Measurements from ENCODE around the gene CCP110.

DNA sequence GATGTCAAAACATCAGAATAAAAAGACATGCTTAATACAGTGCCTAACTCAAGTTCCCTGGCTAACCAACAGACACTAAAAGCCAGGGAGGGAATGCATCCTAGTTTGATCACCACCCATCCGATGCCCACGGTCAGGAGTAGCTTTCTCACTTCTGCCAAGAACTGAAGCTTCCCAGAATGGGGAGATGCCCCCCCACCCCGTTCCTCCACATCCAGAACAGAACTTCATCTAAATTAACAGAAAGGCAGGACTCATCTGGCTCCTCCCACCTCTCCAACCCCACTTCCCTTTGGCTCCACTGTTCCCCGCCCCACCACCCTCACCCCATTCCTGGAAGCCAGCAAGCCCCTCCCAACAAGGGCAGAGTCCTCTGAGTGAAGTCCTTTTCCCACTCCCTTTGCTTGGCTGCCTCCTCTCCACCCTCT lies 35.5 kb upstream of the CCP110 start:
- TF ChIP-seq, protein P1, sequence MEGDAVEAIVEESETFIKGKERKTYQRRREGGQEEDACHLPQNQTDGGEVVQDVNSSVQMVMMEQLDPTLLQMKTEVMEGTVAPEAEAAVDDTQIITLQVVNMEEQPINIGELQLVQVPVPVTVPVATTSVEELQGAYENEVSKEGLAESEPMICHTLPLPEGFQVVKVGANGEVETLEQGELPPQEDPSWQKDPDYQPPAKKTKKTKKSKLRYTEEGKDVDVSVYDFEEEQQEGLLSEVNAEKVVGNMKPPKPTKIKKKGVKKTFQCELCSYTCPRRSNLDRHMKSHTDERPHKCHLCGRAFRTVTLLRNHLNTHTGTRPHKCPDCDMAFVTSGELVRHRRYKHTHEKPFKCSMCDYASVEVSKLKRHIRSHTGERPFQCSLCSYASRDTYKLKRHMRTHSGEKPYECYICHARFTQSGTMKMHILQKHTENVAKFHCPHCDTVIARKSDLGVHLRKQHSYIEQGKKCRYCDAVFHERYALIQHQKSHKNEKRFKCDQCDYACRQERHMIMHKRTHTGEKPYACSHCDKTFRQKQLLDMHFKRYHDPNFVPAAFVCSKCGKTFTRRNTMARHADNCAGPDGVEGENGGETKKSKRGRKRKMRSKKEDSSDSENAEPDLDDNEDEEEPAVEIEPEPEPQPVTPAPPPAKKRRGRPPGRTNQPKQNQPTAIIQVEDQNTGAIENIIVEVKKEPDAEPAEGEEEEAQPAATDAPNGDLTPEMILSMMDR (IDR thresholded peaks at IDR 0.05 in 8 of 11, conservative IDR thresholded peaks at IDR 0.05 in 3 of 11): no peak
- TF ChIP-seq POLR2A (IDR thresholded peaks at IDR 0.05) (no peak), POLR2AphosphoS5 (IDR thresholded peaks at IDR 0.05) (no peak)
